Left ventricle myocardium inferior (tissue), 1 donor: Measurements from ENCODE around the gene ZDHHC5. TPM values are rescaled to one million over a fixed set of nuclear protein-coding genes. Genes with fewer than 3 reads are reported as not detected.

ENCODE experiments used
- DNase-seq: peaks from one replicate; pipeline ENCODE4 v3.0.0-alpha.2; 2020
- H3K27ac ChIP-seq: fragments of 200-600 bp; replicated peaks from 2 replicates; pipeline ENCODE4 v1.8.0; 2021
- H3K27me3 ChIP-seq: fragments of 200-600 bp; 2 replicates; pipeline ENCODE4 v1.8.0; 2021; ENCODE audit warnings: low read depth
- H3K36me3 ChIP-seq: fragments of 200-600 bp; 2 replicates; pipeline ENCODE4 v1.8.0; 2021
- H3K4me1 ChIP-seq: fragments of 200-600 bp; 2 replicates; pipeline ENCODE4 v1.8.0; 2021
- H3K4me3 ChIP-seq: fragments of 200-600 bp; 2 replicates; pipeline ENCODE4 v1.8.0; 2021; ENCODE audit warnings: mild to moderate bottlenecking, moderate library complexity
- H3K9me3 ChIP-seq: fragments of 200-600 bp; replicated peaks from 2 replicates; pipeline ENCODE4 v1.8.0; 2021
- CTCF ChIP-seq: fragments of 200-600 bp; IDR thresholded peaks from 2 replicates; pipeline ENCODE4 v1.8.0; 2021; ENCODE audit warnings: antibody characterized with exemption, mild to moderate bottlenecking, borderline replicate concordance
- intact Hi-C: fragments of 100-400 bp; cut with micrococcal nuclease; formaldehyde crosslinking; loops from one replicate; pipeline ENCODE4 v1.11.0; 2022
- total RNA-seq: library from RNA; stranded (reverse); fragmentation: NEBNext Ultra II Directional; extraction: Animal tissue kit (Norgen Biotek cat#: 25700); gene quantifications from one replicate; pipeline ENCODE4 v1.2.1, GENCODE V29; 2021
- donor health status: DM: no; HTN: yes; CAD: no; lungs with severe emphysema.

ZDHHC5 gene
- total RNA-seq, 1 donor from 2014 or later: 45.8 TPM

DNA sequence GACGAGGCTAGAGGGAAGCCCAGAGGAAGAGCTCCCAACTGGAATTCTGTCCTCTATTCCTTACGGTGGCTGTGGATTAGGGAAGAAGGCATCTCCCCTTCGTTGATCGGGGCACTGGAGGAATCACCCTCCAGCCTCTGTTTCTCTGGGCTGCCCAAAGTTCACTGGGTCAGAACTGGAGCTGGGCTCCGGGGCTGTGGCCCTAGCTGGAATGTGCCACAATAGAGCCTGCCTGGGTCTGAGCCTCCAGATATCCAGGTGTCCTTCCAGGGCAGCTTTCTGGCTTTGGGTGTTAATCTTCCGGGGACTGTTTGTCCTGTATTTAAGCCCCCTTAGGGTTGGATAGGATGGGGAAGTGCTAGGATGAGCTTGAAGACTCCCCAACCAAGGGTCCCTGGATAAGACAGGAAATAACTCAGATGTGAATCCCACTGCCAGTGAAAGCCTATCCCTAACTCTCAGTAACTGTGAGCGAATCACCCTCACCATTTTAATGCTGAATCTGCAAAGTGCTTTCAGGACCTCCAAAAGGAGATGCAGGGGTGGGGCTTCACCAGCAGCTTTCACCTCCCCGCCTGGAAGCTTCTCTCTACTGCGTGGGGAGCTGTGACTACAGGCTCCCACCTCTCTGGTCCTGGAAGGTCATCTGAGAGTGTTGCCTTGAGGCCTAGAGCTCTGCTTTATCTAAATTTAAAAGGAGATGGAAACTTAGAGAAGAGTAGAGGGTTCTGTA lies 27.7 kb upstream of the ZDHHC5 start:
- DNase-seq: no peak
- intact Hi-C loops: loop anchor here (5.0 kb wide), 1 partner anchor 73 kb away; the partner anchor contains the start of gene UBE2L6
- Histone ChIP-seq H3K4me1 (peaks cover 56% of the 10 kb centered on the region), H3K4me3 (peak overlapping the region; percentile 93), H3K27ac (peak overlapping the region; percentile 44), H3K9me3 (no peaks in the 10 kb centered on the region), H3K27me3 (no peaks in the 10 kb centered on the region), H3K36me3 (no peaks in the 10 kb centered on the region)
- TF ChIP-seq CTCF: no peak

- Histone ChIP-seq H3K9me3 (no peaks in the 10 kb centered on the region), H3K4me3 (no peak overlapping the region), H3K27me3 (peaks cover 8% of the 10 kb centered on the region), H3K36me3 (no peaks in the 10 kb centered on the region), H3K27ac (no peak overlapping the region), H3K4me1 (peaks cover 66% of the 10 kb centered on the region)
- intact Hi-C loops: loop anchor here (5.0 kb wide), 1 partner anchor 74 kb away; the partner anchor contains the start of gene UBE2L6
- no peak for DNase-seq
- peak; percentile 62 for TF ChIP-seq CTCF
Measured at GRCh38 chr11:57641011-57641807, 26.7 kb upstream of the ZDHHC5 start.

- no peak overlapping the region for H3K4me3 ChIP-seq
- H3K9me3 ChIP-seq: no peaks in the 10 kb centered on the region
- peaks cover 79% of the 10 kb centered on the region for H3K4me1 ChIP-seq
- no peak for DNase-seq
- H3K27ac ChIP-seq: peak overlapping the region; percentile 77
- H3K36me3 ChIP-seq: no peaks in the 10 kb centered on the region
- peaks cover 34% of the 10 kb centered on the region for H3K27me3 ChIP-seq
- TF ChIP-seq CTCF: no peak
- intact Hi-C loops: loop anchor here (5.0 kb wide), 1 partner anchor 77 kb away; the partner anchor contains the start of gene UBE2L6
Measured at GRCh38 chr11:57643802-57644201, 24.1 kb upstream of the ZDHHC5 start.

GRCh38 chr11:57644748-57645688 lies 22.9 kb upstream of the ZDHHC5 start:
- Histone ChIP-seq H3K27ac (peak overlapping the region; percentile 77), H3K27me3 (peaks cover 47% of the 10 kb centered on the region), H3K4me3 (no peak overlapping the region), H3K9me3 (no peaks in the 10 kb centered on the region), H3K4me1 (peaks cover 76% of the 10 kb centered on the region), H3K36me3 (no peaks in the 10 kb centered on the region)
- peak; percentile 90 for TF ChIP-seq CTCF
- peak; percentile 75 for DNase-seq
- intact Hi-C loops: loop anchor here (5.0 kb wide), 1 partner anchor 78 kb away; the partner anchor contains the start of gene UBE2L6

DNA sequence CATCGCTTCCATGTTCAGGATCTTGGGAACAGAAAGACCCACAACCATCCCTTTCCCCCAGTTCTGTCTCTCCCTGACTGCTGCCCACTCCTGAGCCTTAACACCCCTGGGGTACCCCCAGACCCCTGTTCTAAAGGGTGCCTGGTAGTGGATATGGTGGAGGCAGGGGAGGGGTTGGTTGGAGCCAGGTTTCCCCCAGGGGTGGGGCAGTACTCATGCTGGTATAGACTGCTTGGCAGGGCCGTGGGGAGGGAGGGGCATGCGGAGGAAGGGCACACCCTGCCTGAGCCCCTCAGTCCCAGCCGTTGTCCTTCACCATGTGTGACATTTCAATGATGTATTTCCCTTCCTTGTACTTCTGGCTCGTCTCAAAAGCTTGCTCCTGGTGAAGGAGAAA lies 22.2 kb upstream of the ZDHHC5 start:
- Histone ChIP-seq H3K27ac (peak overlapping the region; percentile 77), H3K4me1 (peaks cover 70% of the 10 kb centered on the region), H3K9me3 (no peaks in the 10 kb centered on the region), H3K4me3 (no peak overlapping the region), H3K36me3 (no peaks in the 10 kb centered on the region), H3K27me3 (peaks cover 53% of the 10 kb centered on the region)
- DNase-seq: no peak
- TF ChIP-seq CTCF: no peak
- intact Hi-C loops: no loop called here
